Keratinocyte (primary cell): ENCODE results near the gene TFPI. TPM values are rescaled to one million over a fixed set of nuclear protein-coding genes. Genes with fewer than 3 reads are reported as not detected.

Experiments
- DNase-seq: peaks from one replicate; pipeline ENCODE4 v3.0.0-alpha.2; 2011; ENCODE audit warnings: low read depth, missing footprints, low spot score
- FAIRE-seq: peaks from 2 replicates; lab custom pipeline; 2011; peaks lifted over from hg19 to GRCh38; lab: Jason Lieb, UNC
- H2AFZ ChIP-seq: 2 replicates; pipeline ENCODE4 v1.6.0; 2012; ENCODE audit warnings: low read length, control low read depth, inconsistent platforms; ENCODE audit not compliant: control insufficient read depth
- H3K27ac ChIP-seq: 2 replicates; pipeline ENCODE4 v1.5.1; 2011; ENCODE audit warnings: low read length; ENCODE audit not compliant: control insufficient read depth, insufficient read depth
- H3K27me3 ChIP-seq: 3 replicates; pipeline ENCODE4 v1.6.0; 2011; ENCODE audit warnings: low read length; ENCODE audit not compliant: control insufficient read depth, insufficient read depth; ENCODE audit errors: extremely low read depth
- H3K36me3 ChIP-seq, 2 experiments: 2 replicates in 1 of 2; 3 replicates in 1 of 2; pipeline ENCODE4 v1.5.1; 2011; ENCODE audit warnings: low read length in 2 of 2, mild to moderate bottlenecking in 1 of 2; ENCODE audit not compliant: control insufficient read depth in 2 of 2, insufficient read depth in 2 of 2; ENCODE audit errors: extremely low read depth in 1 of 2
- H3K4me1 ChIP-seq: 3 replicates; pipeline ENCODE4 v1.5.1; 2011; ENCODE audit warnings: low read length; ENCODE audit not compliant: control insufficient read depth, insufficient read depth; ENCODE audit errors: extremely low read depth
- H3K4me2 ChIP-seq: 3 replicates; pipeline ENCODE4 v1.6.0; 2011; ENCODE audit warnings: low read depth, low read length; ENCODE audit not compliant: control insufficient read depth, insufficient read depth; ENCODE audit errors: extremely low read depth
- H3K4me3 ChIP-seq, 3 experiments: fragments of 200-600 bp in 1 of 3; sonication (generic) in 1 of 3; 2 replicates in 2 of 3; 3 replicates in 1 of 3; pipeline ENCODE4 v1.5.1; 2011 to 2016; ENCODE audit warnings: low read length in 3 of 3, mild to moderate bottlenecking in 3 of 3, control low read depth in 2 of 3, inconsistent platforms in 1 of 3, low read depth in 1 of 3, mixed read lengths in 1 of 3, mixed run types in 1 of 3, moderate library complexity in 1 of 3; ENCODE audit not compliant: control insufficient read depth in 2 of 3, insufficient read depth in 2 of 3; ENCODE audit errors: extremely low read depth in 1 of 3
- H3K79me2 ChIP-seq: 2 replicates; pipeline ENCODE4 v1.6.0; 2012; ENCODE audit warnings: low read length; ENCODE audit not compliant: control insufficient read depth, insufficient read depth
- H3K9ac ChIP-seq: 3 replicates; pipeline ENCODE4 v1.6.0; 2011; ENCODE audit warnings: low read length; ENCODE audit not compliant: control insufficient read depth, insufficient read depth; ENCODE audit errors: extremely low read depth
- H3K9me1 ChIP-seq: 3 replicates; pipeline ENCODE4 v1.6.0; 2011; ENCODE audit warnings: low read length; ENCODE audit not compliant: control insufficient read depth, insufficient read depth; ENCODE audit errors: extremely low read depth
- H3K9me3 ChIP-seq: 2 replicates; pipeline ENCODE4 v1.5.1; 2012; ENCODE audit warnings: low read depth, low read length; ENCODE audit not compliant: control insufficient read depth
- H4K20me1 ChIP-seq: 3 replicates; pipeline ENCODE4 v1.6.0; 2011; ENCODE audit warnings: low read length; ENCODE audit not compliant: control insufficient read depth, insufficient read depth; ENCODE audit errors: extremely low read depth
- CTCF ChIP-seq, 3 experiments: IDR thresholded peaks in 1 of 3; conservative IDR thresholded peaks in 1 of 3; optimal IDR thresholded peaks in 1 of 3; 2 replicates in 2 of 3; 3 replicates in 1 of 3; pipeline versions ENCODE3 to v1.5.1; 2011; ENCODE audit warnings: low read length in 3 of 3, mild to moderate bottlenecking in 3 of 3, moderate library complexity in 2 of 3, control low read depth in 1 of 3, inconsistent platforms in 1 of 3; ENCODE audit not compliant: insufficient read depth in 2 of 3; ENCODE audit errors: extremely low read depth in 1 of 3
- EZH2 ChIP-seq: IDR thresholded peaks from one replicate; pipeline ENCODE4 v1.6.1; 2012; ENCODE audit warnings: inconsistent platforms, mild to moderate bottlenecking, low read length, moderate library complexity
- dilution Hi-C: fragments of 300-500 bp; cut with MboI; formaldehyde crosslinking; loops from one replicate; pipeline ENCODE4 v1.7.0; 2020; ENCODE audit warnings: low sequenced_read_pairs; ENCODE audit not compliant: extremely low pct_ligation_motif_present
- polyA plus RNA-seq, 5 experiments: library from polyadenylated mRNA; depleted of rRNA in 3 of 5; stranded (reverse) in 3 of 5; stranded (forward) in 1 of 5; unstranded in 1 of 5; fragments of >200 nt; gene quantifications; 1 replicate in 1 of 5; 2 replicates in 3 of 5; 3 replicates in 1 of 5; pipeline versions ENCODE4 v1.2.1 to v1.2.3, GENCODE V29; 2011 to 2012; ENCODE audit warnings: missing spikeins in 2 of 5, low read depth in 1 of 5, low replicate concordance in 1 of 5

TFPI gene
- polyA plus RNA-seq, 1 donor (not counting 4 experiments of a cell fraction or from before 2014, with no cell fraction given): 1.1 TPM

- Histone ChIP-seq H3K79me2 (no peaks in the 10 kb centered on the region), H3K9me3 (no peaks in the 10 kb centered on the region), H3K27ac (no peak overlapping the region), H3K9me1 (no peaks in the 10 kb centered on the region), H3K27me3 (no peaks in the 10 kb centered on the region), H3K36me3 (no peaks in the 10 kb centered on the region), H3K4me1 (peaks cover 22% of the 10 kb centered on the region), H2AFZ (peak overlapping the region; percentile 48), H3K4me3 (no peak overlapping the region), H3K4me2 (no peak overlapping the region), H4K20me1 (no peaks in the 10 kb centered on the region), H3K9ac (no peak overlapping the region)
- TF ChIP-seq CTCF (optimal IDR thresholded peaks at IDR 0.05 in 1 of 3, IDR thresholded peaks at IDR 0.05 in 1 of 3, conservative IDR thresholded peaks at IDR 0.05 in 1 of 3; ENCODE audit: extremely low read depth in 1 of 3, insufficient read depth in 2 of 3, low read length in 3 of 3) (no peak), EZH2 (no peak)
- DNase-seq: no peak
- no peak for FAIRE-seq
- dilution Hi-C loops: no loop called here
Measured at GRCh38 chr2:187548656-187549055, 5.6 kb downstream of the TFPI start.

GRCh38 chr2:187547353-187547979 lies 6.8 kb downstream of the TFPI start:
- Histone ChIP-seq H2AFZ (no peak overlapping the region), H4K20me1 (no peaks in the 10 kb centered on the region), H3K36me3 (no peaks in the 10 kb centered on the region), H3K4me1 (peaks cover 16% of the 10 kb centered on the region), H3K27ac (peak overlapping the region; percentile 9), H3K9me1 (no peaks in the 10 kb centered on the region), H3K4me2 (no peak overlapping the region), H3K9me3 (no peaks in the 10 kb centered on the region), H3K4me3 (no peak overlapping the region), H3K79me2 (no peaks in the 10 kb centered on the region), H3K9ac (no peak overlapping the region), H3K27me3 (no peaks in the 10 kb centered on the region)
- DNase-seq (peak; percentile 52), FAIRE-seq (peak; percentile 94)
- dilution Hi-C loops: no loop called here
- TF ChIP-seq CTCF (optimal IDR thresholded peaks at IDR 0.05 in 1 of 3, IDR thresholded peaks at IDR 0.05 in 1 of 3, conservative IDR thresholded peaks at IDR 0.05 in 1 of 3; ENCODE audit: extremely low read depth in 1 of 3, insufficient read depth in 2 of 3, low read length in 3 of 3) (no peak), EZH2 (no peak)
